GM21717 (cell line): Measurements from ENCODE around the gene GPR68.
"Not testable (repeated sequence)": the region's sequence is repeated elsewhere in the genome, so short reads cannot be mapped to it uniquely, and the experiment has no call there.

Source experiments
- ATAC-seq: cut with Tn5 transposase; IDR thresholded peaks from one replicate; pipeline ENCODE4 v1.9.1; 2021; ENCODE audit warnings: mild to moderate bottlenecking, moderate library complexity; ENCODE audit not compliant: unreplicated experiment

The GPR68 gene

GRCh38 chr14:91200802-91201201, 43.7 kb downstream of the GPR68 start:
- ATAC-seq, result not testable (repeated sequence)

GRCh38 chr14:91197631-91198030, 46.9 kb downstream of the GPR68 start:
- ATAC-seq, result no peak

GRCh38 chr14:91195881-91196280, 48.6 kb downstream of the GPR68 start:
- no peak for ATAC-seq

GRCh38 chr14:91193069-91193468, 51.4 kb downstream of the GPR68 start:
- no peak for ATAC-seq

- no peak for ATAC-seq
These were observed 53.7 kb downstream of the GPR68 start for GRCh38 chr14:91190853-91191252.

GRCh38 chr14:91187271-91187670, 57.2 kb downstream of the GPR68 start:
- ATAC-seq, result no peak

- no peak for ATAC-seq
These were observed 57.9 kb downstream of the GPR68 start for GRCh38 chr14:91186515-91187066.

- ATAC-seq, result no peak
These were observed 58.8 kb downstream of the GPR68 start for GRCh38 chr14:91185721-91186120.

- ATAC-seq, result no peak
These were observed 59.9 kb downstream of the GPR68 start for GRCh38 chr14:91184559-91184958.

- ATAC-seq, result not testable (repeated sequence)
These were observed 61.8 kb downstream of the GPR68 start for GRCh38 chr14:91182753-91183152.
